ENCODE results near the gene TMEM26. TPM values are rescaled to one million over a fixed set of nuclear protein-coding genes. Genes with fewer than 3 reads are reported as not detected.

TMEM26 gene
- total RNA-seq, 1 donor from 2014 or later = 0.67 TPM

DNA sequence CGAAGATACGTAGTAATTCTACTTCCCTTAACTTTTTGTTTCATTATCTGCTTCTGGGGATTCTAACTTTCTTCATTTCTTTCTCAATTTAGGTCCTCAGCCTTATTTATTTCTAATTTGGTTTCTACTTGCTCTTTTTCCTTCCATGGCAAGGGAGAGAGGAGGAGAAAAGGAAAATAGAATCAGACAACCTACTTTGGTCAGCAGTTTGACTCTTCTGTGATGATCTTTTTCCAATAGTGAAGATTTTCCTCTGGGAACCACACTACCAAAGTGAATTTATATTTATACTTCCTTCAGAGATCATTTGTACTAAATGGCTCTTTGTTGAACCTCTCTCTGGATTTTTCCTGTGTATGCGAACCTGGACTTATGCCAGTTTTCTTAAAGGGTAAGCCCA lies 90.2 kb downstream of the TMEM26 start:
- DNase-seq (no peak), ATAC-seq (no peak)
- intact Hi-C loops (cut with micrococcal nuclease) = no loop called here

DNA sequence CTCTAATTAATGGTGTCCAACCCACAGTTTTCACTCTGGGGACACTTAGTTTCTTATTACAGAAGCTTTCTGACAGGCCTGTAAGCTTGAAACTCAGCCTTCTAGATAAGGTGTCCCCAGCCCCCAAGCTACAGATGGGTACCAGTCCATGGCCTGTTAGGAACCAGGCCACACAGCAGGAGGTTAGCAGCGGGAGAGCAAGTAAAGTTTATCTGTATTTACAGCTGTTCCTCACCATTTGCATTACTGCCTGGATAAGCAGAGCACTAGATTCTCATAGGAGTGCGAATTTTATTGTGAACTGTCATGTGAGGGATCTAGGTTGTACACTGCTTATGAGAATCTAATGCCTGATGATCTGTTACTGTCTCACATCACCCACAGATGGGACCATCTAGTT lies 93.7 kb downstream of the TMEM26 start:
- intact Hi-C loops (cut with micrococcal nuclease) = no loop called here
- no peak for ATAC-seq
- DNase-seq = no peak

DNA sequence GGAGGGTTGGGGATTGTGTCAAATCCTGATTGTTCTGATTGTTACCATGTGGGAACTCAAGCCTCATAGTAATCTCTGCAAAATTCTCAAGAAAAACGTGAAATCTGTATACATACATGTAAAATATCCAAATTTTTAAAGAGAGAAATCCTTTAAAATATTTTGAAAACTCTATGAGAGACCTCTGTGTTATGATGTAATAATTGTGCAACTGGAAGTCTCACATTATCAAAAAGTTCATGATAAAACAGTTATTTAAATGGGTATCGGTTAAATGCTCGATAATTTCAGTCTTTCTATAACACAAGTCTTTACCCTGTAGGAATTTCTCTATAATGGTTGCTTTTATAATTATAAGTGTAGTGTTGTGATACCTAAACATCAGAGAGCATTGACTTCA lies 95.5 kb downstream of the TMEM26 start:
- intact Hi-C loops (cut with micrococcal nuclease) = no loop called here
- DNase-seq = no peak
- ATAC-seq = no peak

Other genes starting within 250 kb of the TMEM26 start
- not detected for gene CABCOCO1, start 209.5 kb upstream of the TMEM26 start, total RNA-seq

All from left ventricle myocardium superior (tissue), 1 donor.